ENCODE results near the gene HDAC10. TPM values are rescaled to one million over a fixed set of nuclear protein-coding genes. Genes with fewer than 3 reads are reported as not detected.

The HDAC10 gene
- total RNA-seq, 4 donors from 2014 or later = 10.2 to 19.5 (median 17.4) TPM

- no peaks in the 10 kb centered on the region for H3K9me3 ChIP-seq
- no peak for DNase-seq (ENCODE audit: extremely low spot score)
- intact Hi-C loops (cut with DNase I) = no loop called here
- TF ChIP-seq EP300 (IDR thresholded peaks at IDR 0.05) (no peak), POLR2A (IDR thresholded peaks at IDR 0.05; ENCODE audit: low read depth) (no peak), POLR2AphosphoS5 (IDR thresholded peaks at IDR 0.05) (no peak)
- TF ChIP-seq, protein P1, sequence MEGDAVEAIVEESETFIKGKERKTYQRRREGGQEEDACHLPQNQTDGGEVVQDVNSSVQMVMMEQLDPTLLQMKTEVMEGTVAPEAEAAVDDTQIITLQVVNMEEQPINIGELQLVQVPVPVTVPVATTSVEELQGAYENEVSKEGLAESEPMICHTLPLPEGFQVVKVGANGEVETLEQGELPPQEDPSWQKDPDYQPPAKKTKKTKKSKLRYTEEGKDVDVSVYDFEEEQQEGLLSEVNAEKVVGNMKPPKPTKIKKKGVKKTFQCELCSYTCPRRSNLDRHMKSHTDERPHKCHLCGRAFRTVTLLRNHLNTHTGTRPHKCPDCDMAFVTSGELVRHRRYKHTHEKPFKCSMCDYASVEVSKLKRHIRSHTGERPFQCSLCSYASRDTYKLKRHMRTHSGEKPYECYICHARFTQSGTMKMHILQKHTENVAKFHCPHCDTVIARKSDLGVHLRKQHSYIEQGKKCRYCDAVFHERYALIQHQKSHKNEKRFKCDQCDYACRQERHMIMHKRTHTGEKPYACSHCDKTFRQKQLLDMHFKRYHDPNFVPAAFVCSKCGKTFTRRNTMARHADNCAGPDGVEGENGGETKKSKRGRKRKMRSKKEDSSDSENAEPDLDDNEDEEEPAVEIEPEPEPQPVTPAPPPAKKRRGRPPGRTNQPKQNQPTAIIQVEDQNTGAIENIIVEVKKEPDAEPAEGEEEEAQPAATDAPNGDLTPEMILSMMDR (IDR thresholded peaks at IDR 0.05) = no peak
- 90% methylated on average over 27 of the region's 57 CpGs for WGBS
- H3K4me1 ChIP-seq = peaks cover 22 to 52% (median 35%) of the 10 kb centered on the region in 4 donors
- no peak overlapping the region for H3K4me3 ChIP-seq
- peaks cover 48 to 70% (median 66%) of the 10 kb centered on the region in 4 donors for H3K36me3 ChIP-seq
- no peak overlapping the region for H3K27ac ChIP-seq (replicated peaks in 1 of 4)
- peaks cover 0 to 6% (median 0%) of the 10 kb centered on the region in 4 donors for H3K27me3 ChIP-seq
Measured at GRCh38 chr22:50289151-50289941, 38.3 kb upstream of the HDAC10 start.

- Histone ChIP-seq H3K27me3 (no peaks in the 10 kb centered on the region), H3K4me1 (peaks cover 6 to 39% (median 22%) of the 10 kb centered on the region in 4 donors), H3K4me3 (no peak overlapping the region), H3K36me3 (peaks cover 64 to 84% (median 82%) of the 10 kb centered on the region in 4 donors), H3K9me3 (no peaks in the 10 kb centered on the region), H3K27ac (replicated peaks in 1 of 4) (no peak overlapping the region)
- DNase-seq (ENCODE audit: extremely low spot score) = no peak
- intact Hi-C loops (cut with DNase I) = no loop called here
- WGBS = 84% methylated on average over 5 of the region's 31 CpGs
- TF ChIP-seq EP300 (IDR thresholded peaks at IDR 0.05) = no peak
- no peak for TF ChIP-seq POLR2A (IDR thresholded peaks at IDR 0.05; ENCODE audit: low read depth)
Measured at GRCh38 chr22:50287731-50288130, 36.7 kb upstream of the HDAC10 start.

- TF ChIP-seq EP300 (IDR thresholded peaks at IDR 0.05) = no peak
- TF ChIP-seq POLR2AphosphoS5 (IDR thresholded peaks at IDR 0.05) = no peak
- no peak for TF ChIP-seq POLR2A (IDR thresholded peaks at IDR 0.05; ENCODE audit: low read depth)
- TF ChIP-seq, protein P1 (IDR thresholded peaks at IDR 0.05) = no peak
- 87% methylated on average over 27 of the region's 40 CpGs for WGBS
- intact Hi-C loops (cut with DNase I) = no loop called here
- no peak overlapping the region for H3K4me3 ChIP-seq
- peaks cover 10 to 39% (median 20%) of the 10 kb centered on the region in 4 donors for H3K4me1 ChIP-seq
- DNase-seq (ENCODE audit: extremely low spot score) = no peak
- no peaks in the 10 kb centered on the region for H3K9me3 ChIP-seq
- no peak overlapping the region for H3K27ac ChIP-seq (replicated peaks in 1 of 4)
- peaks cover 73 to 94% (median 91%) of the 10 kb centered on the region in 4 donors for H3K36me3 ChIP-seq
- H3K27me3 ChIP-seq = no peaks in the 10 kb centered on the region
Measured at GRCh38 chr22:50286701-50287318, 35.7 kb upstream of the HDAC10 start.

DNA sequence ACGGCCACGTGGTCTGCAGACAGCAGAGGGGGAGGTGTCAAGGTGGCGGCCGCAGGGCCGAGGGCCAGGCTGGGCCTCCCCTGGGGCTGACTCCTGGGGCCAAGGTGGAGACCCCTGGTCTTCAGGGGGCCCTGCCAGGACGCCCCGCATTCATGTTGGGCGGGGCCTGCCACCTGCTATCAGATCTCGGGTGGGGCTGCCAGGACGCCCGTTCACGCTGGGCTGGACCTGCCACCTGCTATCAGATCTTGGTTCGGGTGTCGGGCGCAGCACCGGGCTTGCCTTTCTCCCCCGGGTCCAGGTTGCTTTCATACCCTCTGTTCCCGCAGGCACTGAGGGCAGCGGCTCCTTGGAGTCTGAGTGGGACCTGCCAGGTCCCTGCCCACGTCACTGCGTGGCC is 35.2 kb upstream of the HDAC10 start:
- H3K27me3 ChIP-seq = no peaks in the 10 kb centered on the region
- H3K9me3 ChIP-seq = no peaks in the 10 kb centered on the region
- H3K4me3 ChIP-seq = no peak overlapping the region
- no peak for DNase-seq (ENCODE audit: extremely low spot score)
- peaks cover 11 to 34% (median 17%) of the 10 kb centered on the region in 4 donors for H3K4me1 ChIP-seq
- no peak for TF ChIP-seq POLR2AphosphoS5 (IDR thresholded peaks at IDR 0.05)
- no peak for TF ChIP-seq EP300 (IDR thresholded peaks at IDR 0.05)
- TF ChIP-seq, protein P1 (IDR thresholded peaks at IDR 0.05) = no peak
- TF ChIP-seq POLR2A (IDR thresholded peaks at IDR 0.05; ENCODE audit: low read depth) = no peak
- WGBS = 90% methylated on average over 16 of the region's 21 CpGs
- intact Hi-C loops (cut with DNase I) = no loop called here
- H3K27ac ChIP-seq (replicated peaks in 1 of 4) = no peak overlapping the region
- peaks cover 78 to 96% (median 95%) of the 10 kb centered on the region in 4 donors for H3K36me3 ChIP-seq

DNA sequence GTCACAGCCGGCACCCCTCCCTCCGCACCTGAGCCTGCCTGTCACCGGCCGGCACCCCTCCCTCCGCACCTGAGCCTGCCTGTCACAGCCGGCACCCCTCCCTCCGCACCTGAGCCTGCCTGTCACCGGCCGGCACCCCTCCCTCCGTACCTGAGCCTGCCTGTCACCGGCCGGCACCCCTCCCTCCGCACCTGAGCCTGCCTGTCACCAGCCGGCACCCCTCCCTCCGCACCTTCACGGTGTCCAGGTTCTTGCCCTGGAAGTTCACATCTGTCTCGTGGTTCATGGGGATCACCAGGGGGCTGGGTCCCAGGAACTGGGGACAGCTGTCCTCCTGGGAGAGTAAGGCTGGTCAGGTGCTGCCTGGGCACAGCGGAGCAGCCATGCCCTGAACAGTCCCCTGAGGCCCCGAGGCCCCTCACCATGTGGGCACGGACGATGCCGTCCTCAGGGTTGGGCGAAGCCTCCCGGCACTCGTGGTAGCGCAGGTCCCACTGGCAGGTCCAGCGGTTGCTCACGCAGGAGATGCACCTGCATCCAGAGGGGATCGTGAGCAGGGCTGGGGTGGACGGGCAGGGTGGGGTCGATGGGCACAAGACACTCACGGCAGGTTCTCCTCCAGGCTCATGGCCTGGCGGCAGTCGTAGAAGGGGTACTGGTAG is 34.6 kb upstream of the HDAC10 start:
- no peaks in the 10 kb centered on the region for H3K9me3 ChIP-seq
- TF ChIP-seq POLR2A (IDR thresholded peaks at IDR 0.05; ENCODE audit: low read depth) = no peak
- no peak for TF ChIP-seq POLR2AphosphoS5 (IDR thresholded peaks at IDR 0.05)
- TF ChIP-seq, protein P1 (IDR thresholded peaks at IDR 0.05) = no peak
- no peak for TF ChIP-seq EP300 (IDR thresholded peaks at IDR 0.05)
- no peak overlapping the region for H3K4me3 ChIP-seq
- no peak for DNase-seq (ENCODE audit: extremely low spot score)
- intact Hi-C loops (cut with DNase I) = no loop called here
- H3K4me1 ChIP-seq = peaks cover 11 to 30% (median 16%) of the 10 kb centered on the region in 4 donors
- 90% methylated on average over 22 of the region's 34 CpGs for WGBS
- H3K36me3 ChIP-seq = peaks cover 84 to 96% (median 95%) of the 10 kb centered on the region in 4 donors
- H3K27me3 ChIP-seq = no peaks in the 10 kb centered on the region
- no peak overlapping the region for H3K27ac ChIP-seq (replicated peaks in 1 of 4)
